Measurements from ENCODE around the gene BLCAP.
"Not testable (repeated sequence)": the region's sequence is repeated elsewhere in the genome, so short reads cannot be mapped to it uniquely, and the experiment has no call there.

BLCAP gene

DNA sequence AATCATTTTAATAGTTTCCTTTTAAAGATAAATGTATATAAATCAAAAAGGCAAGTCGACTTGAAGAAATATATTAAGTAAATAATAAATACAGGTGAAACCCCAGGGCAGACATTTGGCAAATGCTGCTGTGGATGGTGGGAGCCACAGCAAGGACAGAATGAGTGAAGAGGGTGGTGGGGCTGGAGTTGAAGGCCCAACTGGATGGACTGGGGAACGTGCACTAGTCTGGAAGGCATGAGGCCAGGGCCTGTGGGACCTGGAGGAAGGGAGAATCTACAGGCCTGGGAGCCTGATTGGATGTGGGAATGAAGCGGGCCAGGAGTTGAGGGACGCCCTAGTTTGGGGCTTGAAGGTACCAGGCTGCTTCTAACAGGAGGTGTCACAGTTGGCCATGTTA lies 30.6 kb upstream of the BLCAP start:
- DNase-seq (ENCODE audit: low read depth in 1 of 2, low spot score in 1 of 2) = no peak

- no peak for DNase-seq (ENCODE audit: low read depth in 1 of 2, low spot score in 1 of 2)
These were observed 28.9 kb upstream of the BLCAP start for GRCh38 chr20:37556538-37556937.

- not testable (repeated sequence) for DNase-seq (ENCODE audit: low read depth in 1 of 2, low spot score in 1 of 2)
These were observed 27.1 kb upstream of the BLCAP start for GRCh38 chr20:37554721-37555298.

GRCh38 chr20:37552415-37552814 lies 24.7 kb upstream of the BLCAP start:
- no peak for DNase-seq (ENCODE audit: low read depth in 1 of 2, low spot score in 1 of 2)

GRCh38 chr20:37551660-37552059 lies 24.0 kb upstream of the BLCAP start:
- DNase-seq (ENCODE audit: low read depth in 1 of 2, low spot score in 1 of 2) = not testable (repeated sequence)

DNA sequence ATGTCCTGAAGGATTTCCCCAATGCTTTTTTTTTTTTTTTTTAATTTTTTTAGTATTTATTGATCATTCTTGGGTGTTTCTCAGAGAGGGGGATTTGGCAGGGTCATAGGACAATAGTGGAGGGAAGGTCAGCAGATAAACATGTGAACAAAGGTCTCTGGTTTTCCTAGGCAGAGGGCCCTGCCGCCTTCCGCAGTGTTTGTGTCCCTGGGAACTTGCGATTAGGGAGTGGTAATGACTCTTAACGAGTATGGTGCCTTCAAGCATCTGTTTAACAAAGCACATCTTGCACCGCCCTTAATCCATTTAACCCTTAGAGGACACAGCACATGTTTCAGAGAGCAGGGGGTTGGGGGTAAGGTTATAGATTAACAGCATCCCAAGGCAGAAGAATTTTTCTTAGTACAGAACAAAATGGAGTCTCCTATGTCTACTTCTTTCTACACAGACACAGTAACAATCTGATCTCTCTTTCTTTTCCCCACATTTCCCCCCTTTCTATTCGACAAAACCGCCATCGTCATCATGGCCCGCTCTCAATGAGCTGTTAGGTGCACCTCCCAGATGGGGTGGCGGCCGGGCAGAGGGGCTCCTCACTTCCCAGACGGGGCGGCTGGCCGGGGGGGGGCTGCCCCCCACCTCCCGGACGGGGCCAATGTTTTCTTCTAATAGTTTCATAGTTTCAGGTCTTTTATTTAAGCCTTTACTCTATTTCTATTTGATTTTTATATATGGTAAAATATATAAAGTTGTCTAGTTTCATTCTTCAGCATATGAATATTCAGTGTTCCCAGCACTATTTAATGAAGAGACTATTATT lies 22.6 kb upstream of the BLCAP start:
- DNase-seq (ENCODE audit: low read depth in 1 of 2, low spot score in 1 of 2) = not testable (repeated sequence)

- no peak for DNase-seq (ENCODE audit: low read depth in 1 of 2, low spot score in 1 of 2)
These were observed 20.2 kb upstream of the BLCAP start for GRCh38 chr20:37547912-37548311.

- no peak for DNase-seq (ENCODE audit: low read depth in 1 of 2, low spot score in 1 of 2)
These were observed 17.8 kb upstream of the BLCAP start for GRCh38 chr20:37545516-37545915.

- no peak for DNase-seq (ENCODE audit: low read depth in 1 of 2, low spot score in 1 of 2)
These were observed 16.7 kb upstream of the BLCAP start for GRCh38 chr20:37544386-37544785.

- DNase-seq (ENCODE audit: low read depth in 1 of 2, low spot score in 1 of 2) = no peak
These were observed 16.2 kb upstream of the BLCAP start for GRCh38 chr20:37543828-37544227.

GRCh38 chr20:37542281-37542680 lies 14.6 kb upstream of the BLCAP start:
- DNase-seq (ENCODE audit: low read depth in 1 of 2, low spot score in 1 of 2) = no peak

DNA sequence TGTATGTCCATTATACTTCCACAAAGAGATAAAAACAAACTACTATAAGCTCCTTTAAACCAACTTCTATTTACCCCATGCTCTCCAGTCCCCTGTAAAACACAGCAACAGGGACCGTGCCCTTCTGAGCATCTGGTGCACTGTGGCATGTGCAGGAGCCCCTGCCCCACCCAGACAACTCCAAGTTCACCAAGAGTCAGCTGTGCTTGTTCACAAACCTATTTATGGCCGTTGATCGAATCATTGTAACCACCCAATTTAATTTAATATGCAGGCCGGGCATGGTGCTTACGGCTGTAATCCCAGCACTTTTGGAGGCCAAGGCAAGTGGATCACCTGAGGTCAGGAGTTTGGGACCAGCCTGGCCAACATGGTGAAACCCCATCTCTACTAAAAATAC lies 13.7 kb upstream of the BLCAP start:
- no peak for DNase-seq (ENCODE audit: low read depth in 1 of 2, low spot score in 1 of 2)

GRCh38 chr20:37540838-37541237 lies 13.2 kb upstream of the BLCAP start:
- DNase-seq (ENCODE audit: low read depth in 1 of 2, low spot score in 1 of 2) = not testable (repeated sequence)

GRCh38 chr20:37540001-37540400 lies 12.3 kb upstream of the BLCAP start:
- no peak for DNase-seq (ENCODE audit: low read depth in 1 of 2, low spot score in 1 of 2)

DNA sequence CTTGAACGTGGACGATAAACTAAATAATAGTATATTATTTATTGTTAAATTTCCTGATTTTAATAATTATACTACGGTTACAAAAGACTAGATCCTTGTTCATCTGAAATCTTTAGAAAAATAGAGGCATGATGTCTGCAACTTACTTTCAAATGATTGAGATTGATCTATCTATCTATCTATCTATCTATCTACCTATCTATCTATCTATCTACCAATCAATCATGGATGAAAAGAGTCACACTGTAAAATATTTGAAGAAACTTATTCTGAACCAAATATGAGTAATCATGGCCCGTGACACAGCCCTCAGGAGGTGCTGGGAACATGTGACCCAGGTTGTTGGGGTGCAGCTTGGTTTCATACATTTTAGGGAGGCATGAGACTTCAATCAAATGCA lies 11.7 kb upstream of the BLCAP start:
- DNase-seq (ENCODE audit: low read depth in 1 of 2, low spot score in 1 of 2) = no peak

DNA sequence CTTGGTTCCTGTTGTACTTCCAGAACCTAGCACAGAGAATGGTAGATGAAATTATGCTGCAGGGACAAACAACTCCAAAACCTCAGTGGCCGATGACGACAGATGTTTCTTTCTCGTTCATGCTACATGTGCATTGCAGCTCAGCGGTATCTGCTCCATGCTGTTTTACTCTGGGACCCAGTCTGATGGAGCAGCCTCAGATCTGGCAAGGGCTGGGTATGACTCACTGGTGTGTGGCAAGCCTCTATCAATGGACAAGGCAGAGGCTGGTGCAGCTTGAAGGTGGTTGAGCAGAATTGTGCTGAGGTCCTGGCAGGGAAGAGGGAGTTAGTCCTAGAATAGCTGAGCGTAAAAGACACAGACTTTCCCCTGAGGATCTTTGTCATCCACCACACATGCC lies 10.3 kb upstream of the BLCAP start:
- no peak for DNase-seq (ENCODE audit: low read depth in 1 of 2, low spot score in 1 of 2)

DNA sequence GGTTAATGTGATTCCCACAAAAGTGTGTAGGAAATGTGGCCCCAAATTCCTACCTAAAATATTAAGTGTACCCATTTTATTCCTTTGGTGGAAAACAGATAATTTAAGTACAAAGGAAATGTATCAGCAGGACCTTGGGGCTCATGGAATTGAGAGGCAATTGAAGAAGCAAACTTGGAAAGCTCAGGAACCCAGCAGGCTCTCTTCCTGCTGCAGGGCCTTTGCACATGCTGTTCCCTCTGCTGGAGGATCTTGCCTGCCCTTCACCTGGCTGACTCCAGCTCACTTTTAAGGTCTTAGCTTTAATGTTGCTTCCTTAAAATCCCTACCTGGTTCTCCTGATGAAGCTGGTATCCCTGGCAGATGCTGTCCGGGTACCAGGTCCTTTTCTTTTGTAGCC lies 9.8 kb upstream of the BLCAP start:
- DNase-seq (ENCODE audit: low read depth in 1 of 2, low spot score in 1 of 2) = no peak

- DNase-seq (ENCODE audit: low read depth in 1 of 2, low spot score in 1 of 2) = no peak
These were observed 7.9 kb upstream of the BLCAP start for GRCh38 chr20:37535443-37536132.

DNA sequence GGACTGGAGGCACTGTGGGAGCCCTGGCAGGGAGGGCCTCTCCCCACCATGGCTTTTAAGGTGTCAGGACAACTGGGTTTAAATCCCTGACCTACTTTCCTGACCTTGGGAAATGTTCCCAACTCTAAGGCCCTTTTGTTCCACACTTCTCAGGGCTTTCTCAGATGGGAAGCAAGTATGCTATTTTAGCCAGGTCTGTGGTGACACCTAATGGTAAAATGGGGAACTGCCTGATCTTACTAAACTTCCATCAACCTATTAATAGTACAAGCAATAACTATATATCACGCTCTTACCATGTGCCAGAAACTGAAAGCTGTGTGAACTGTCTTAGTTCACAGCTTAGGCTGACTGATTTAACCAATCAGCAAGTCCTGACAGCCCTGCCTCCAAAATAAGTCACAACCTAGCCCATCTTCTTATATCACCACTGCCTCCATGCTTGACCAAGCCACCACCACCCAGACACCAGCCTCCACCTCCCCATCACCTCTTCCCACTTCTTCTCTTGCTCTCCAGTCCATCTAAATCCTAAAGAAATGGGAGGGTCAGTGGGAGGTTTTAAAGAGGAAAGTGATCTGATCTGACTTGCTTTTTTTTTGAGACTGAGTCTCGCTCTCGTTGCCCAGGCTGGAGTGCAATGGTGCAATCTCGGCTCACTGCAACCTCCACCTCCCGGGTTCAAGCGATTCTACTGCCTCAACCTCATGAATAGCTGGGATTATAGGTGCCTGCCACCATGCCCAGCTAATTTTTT lies 6.9 kb upstream of the BLCAP start:
- no peak for DNase-seq (ENCODE audit: low read depth in 1 of 2, low spot score in 1 of 2)

DNA sequence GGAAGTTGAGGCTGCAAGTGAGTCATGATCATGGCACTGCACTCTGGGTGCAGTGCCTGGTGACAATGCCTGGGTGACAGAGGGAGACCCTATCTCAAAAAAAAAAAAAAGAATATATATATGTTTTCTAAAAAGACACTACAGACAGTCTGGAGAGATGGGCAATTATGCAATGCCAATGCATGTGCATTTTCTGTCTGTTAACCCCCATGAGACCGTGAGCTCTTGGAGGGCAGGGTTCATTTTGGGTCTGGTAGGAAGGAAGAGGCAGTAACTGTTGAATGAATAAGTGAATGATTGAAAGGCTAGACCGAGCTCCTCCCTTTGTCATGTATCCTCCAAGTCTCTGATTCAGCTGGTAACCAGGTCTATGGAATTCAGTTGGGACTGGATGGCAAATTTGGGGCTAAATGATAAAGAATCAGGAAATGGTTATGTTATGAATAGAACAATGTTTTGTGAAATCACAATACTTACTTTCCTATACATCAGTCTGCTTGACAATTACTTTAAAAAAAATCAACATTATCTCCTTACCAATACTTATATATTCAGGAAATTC lies 5.6 kb upstream of the BLCAP start:
- DNase-seq (ENCODE audit: low read depth in 1 of 2, low spot score in 1 of 2) = no peak

- DNase-seq (ENCODE audit: low read depth in 1 of 2, low spot score in 1 of 2) = no peak
These were observed 4.2 kb upstream of the BLCAP start for GRCh38 chr20:37531856-37532255.
